Stimulated activated naive CD8-positive, alpha-beta T cell treated with anti-CD3 and anti-CD28 coated beads, Interleukin-15, amount 100 ng/mL, for 72 hours (primary cell): ENCODE results near the gene DNAJC30.
"Not testable (repeated sequence)": the region's sequence is repeated elsewhere in the genome, so short reads cannot be mapped to it uniquely, and the experiment has no call there.

Experiments used
- ATAC-seq: fragments of 150-1000 bp; cut with Tn5 transposase; 2 replicates; pipeline ENCODE4 v1.10.0; 2021; ENCODE audit warnings: mild to moderate bottlenecking, moderate library complexity
- DNase-seq, 2 donors: peaks; one replicate each; pipeline ENCODE4 v3.0.0; 2021 to 2022
- H3K27ac Mint-ChIP-seq, 2 donors: one replicate each; pipeline ENCODE4 v1.8.0; 2022; ENCODE audit warnings: mild to moderate bottlenecking in 2 of 2, mixed read lengths in 2 of 2, moderate library complexity in 2 of 2
- H3K27me3 Mint-ChIP-seq: one replicate; pipeline ENCODE4 v1.8.0; 2022; ENCODE audit warnings: mixed read lengths
- H3K4me1 Mint-ChIP-seq: one replicate; pipeline ENCODE4 v1.8.0; 2022; ENCODE audit warnings: mild to moderate bottlenecking, mixed read lengths
- H3K4me3 Mint-ChIP-seq, 2 donors: one replicate each; pipeline ENCODE4 v1.8.0; 2022; ENCODE audit warnings: mild to moderate bottlenecking in 2 of 2, mixed read lengths in 2 of 2, moderate library complexity in 1 of 2
- H3K9me3 Mint-ChIP-seq, 2 donors: one replicate each; pipeline ENCODE4 v1.8.0; 2022; ENCODE audit warnings: mixed read lengths in 2 of 2

The DNAJC30 gene

DNA sequence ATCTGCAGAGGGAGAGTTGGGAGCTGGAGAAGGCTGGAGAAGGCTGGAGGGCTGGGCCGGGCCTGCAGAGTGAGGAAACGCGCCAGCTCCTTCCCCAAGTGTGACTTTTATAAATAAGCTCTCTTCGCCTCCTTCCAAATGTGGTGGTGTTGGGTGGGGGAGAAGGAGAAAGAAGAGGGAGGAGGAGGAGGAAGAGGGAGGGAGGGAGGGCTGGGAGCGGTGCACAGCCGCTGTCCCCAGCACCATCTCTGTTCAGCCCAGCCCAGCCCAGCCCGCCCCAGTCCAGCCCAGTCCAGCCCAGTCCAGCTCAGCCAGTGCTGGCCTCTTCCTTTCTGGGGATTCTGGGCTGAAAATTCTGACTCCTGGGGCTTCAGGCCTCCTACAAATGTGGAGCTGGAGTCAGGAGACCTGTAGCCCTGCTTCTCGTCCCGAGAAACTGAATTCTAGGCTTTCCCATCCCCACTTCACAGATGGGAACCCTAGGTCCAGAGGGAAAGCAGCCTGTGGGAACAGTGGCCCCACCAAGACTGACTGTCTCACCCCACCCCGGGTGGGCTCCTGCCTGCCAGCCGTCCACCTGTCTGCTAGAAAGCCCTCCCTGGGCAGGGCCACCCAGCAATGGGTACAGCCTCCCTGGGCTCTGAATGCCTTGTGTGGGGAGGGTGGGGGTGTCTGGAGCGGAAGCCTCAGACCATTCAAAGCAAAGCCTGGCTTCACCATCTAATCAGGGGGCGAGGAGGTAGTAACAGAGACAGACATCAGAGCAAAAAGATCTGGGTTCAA is 34.0 kb upstream of the DNAJC30 start:
- H3K9me3 Mint-ChIP-seq = no peaks in the 10 kb centered on the region
- H3K4me3 Mint-ChIP-seq = peak overlapping the region; percentile 80 to 86
- H3K27me3 Mint-ChIP-seq = peaks cover 19% of the 10 kb centered on the region
- no peak for DNase-seq
- H3K4me1 Mint-ChIP-seq = peaks cover 49% of the 10 kb centered on the region
- peak overlapping the region; percentile 36 to 60 for H3K27ac Mint-ChIP-seq
- ATAC-seq = peak; percentile 24

DNA sequence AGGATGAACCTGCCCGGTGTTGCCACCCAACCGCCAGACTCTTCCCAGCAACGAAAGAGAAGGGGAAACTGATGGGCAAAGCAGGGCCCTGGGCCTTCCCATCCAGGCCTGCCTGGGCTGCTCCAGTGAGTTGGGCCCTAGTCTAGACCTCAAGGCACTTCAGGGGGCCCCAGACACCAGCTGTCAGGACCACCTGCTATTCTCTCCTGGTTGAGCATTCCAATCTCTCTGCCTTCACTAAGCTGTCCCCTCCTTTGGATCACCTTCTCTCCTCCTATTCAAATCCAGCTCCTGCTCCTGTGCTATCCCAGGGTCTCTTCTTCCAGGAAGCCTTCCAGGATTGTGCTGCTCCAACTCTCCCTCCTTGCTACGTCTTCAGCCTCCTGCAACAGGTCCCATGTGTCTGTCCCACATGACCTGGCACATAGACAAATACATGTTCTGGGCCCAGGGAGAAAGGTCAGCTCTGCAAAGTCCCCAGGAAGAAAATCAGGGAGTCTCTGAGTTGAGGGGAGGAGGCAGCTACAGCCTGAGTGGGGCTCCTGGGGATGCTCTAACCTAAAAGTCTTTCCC is 33.2 kb upstream of the DNAJC30 start:
- no peaks in the 10 kb centered on the region for H3K9me3 Mint-ChIP-seq
- DNase-seq (no peak), ATAC-seq (no peak)
- H3K4me1 Mint-ChIP-seq = peaks cover 49% of the 10 kb centered on the region
- H3K4me3 Mint-ChIP-seq = no peak overlapping the region
- H3K27ac Mint-ChIP-seq = peak overlapping the region in 1 of 2 donors; percentile 79
- H3K27me3 Mint-ChIP-seq = peaks cover 17% of the 10 kb centered on the region

DNA sequence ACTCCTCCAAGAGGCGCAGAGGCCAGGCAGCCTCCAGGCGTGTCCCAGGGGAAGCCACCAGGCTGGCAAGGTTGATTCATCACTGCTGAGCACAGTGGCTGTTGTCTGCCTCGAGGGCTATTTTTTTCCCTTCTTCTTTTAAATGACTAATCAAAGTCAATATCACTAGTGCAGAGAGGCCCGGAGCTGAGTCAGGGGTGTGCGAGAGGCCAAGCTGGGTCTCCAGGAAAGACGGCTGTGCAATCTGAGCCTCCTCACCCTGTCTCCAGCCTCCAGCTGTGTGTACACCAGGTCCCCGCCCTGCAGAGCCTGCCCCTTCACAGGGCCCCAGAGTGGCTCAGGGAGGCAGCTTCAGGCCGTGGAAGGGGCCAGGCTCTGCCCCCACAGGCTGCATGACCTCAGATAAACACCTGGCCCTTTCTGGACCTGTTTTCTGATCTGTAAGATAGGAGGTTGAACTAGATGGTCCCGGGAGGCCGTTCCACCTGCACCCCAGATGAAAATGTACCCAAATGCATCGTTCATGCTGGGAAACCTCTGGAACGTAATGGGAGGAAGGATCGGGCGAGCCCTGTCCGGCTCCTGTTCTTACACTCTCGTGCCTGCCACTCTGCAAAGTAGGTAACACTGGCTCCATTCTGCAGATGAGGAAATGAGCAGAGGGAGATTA is 32.5 kb upstream of the DNAJC30 start:
- Mint-ChIP-seq H3K4me3 (no peak overlapping the region), H3K9me3 (no peaks in the 10 kb centered on the region), H3K27ac (no peak overlapping the region), H3K27me3 (peaks cover 11% of the 10 kb centered on the region), H3K4me1 (peaks cover 49% of the 10 kb centered on the region)
- DNase-seq (peak in 1 of 2 donors; percentile 36), ATAC-seq (peak; percentile 31)

DNA sequence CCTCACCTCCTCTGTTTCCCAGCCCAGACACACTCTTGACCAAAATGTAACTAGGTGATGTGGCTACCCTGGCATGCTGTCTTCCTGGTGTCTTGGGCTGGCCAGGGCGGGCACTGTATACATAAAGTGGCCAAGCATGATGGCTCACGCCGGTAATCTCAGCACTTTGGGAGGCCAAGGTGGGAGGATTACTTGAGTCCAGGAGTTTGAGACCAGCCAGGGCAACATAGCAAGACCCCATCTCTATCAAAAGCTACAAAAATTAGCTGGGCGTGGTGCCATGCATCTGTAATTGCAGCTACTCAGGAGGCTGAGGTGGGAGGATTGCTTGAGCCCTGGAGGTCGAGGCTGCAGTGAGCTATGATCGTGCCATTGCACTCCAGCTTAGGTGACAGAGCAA is 30.1 kb upstream of the DNAJC30 start:
- H3K4me1 Mint-ChIP-seq = peaks cover 37% of the 10 kb centered on the region
- not testable (repeated sequence) for H3K4me3 Mint-ChIP-seq, ATAC-seq, H3K27me3 Mint-ChIP-seq, H3K27ac Mint-ChIP-seq, DNase-seq, H3K9me3 Mint-ChIP-seq

DNA sequence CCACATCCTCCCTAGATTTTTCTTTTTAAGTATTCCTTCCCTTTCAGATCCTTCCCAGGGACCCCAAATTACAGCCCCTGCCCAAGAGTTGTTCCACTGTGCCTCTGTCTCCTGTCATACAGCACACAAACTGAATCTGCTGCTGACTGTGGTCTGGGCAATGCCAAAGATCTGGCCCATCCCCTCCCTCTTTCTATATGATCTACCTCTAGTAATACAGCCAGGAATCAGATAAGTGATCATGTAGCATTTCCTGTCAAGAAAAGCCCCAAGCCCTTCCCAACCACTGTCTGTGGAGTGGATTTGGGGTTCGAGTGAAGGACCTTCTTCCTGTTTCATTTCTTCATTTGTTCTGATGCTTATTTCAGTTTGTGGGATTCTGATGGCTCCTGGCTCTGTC is 29.5 kb upstream of the DNAJC30 start:
- Mint-ChIP-seq H3K4me3 (no peak overlapping the region), H3K27me3 (no peaks in the 10 kb centered on the region), H3K4me1 (peaks cover 31% of the 10 kb centered on the region), H3K27ac (no peak overlapping the region), H3K9me3 (no peaks in the 10 kb centered on the region)
- no peak for ATAC-seq
- no peak for DNase-seq

DNA sequence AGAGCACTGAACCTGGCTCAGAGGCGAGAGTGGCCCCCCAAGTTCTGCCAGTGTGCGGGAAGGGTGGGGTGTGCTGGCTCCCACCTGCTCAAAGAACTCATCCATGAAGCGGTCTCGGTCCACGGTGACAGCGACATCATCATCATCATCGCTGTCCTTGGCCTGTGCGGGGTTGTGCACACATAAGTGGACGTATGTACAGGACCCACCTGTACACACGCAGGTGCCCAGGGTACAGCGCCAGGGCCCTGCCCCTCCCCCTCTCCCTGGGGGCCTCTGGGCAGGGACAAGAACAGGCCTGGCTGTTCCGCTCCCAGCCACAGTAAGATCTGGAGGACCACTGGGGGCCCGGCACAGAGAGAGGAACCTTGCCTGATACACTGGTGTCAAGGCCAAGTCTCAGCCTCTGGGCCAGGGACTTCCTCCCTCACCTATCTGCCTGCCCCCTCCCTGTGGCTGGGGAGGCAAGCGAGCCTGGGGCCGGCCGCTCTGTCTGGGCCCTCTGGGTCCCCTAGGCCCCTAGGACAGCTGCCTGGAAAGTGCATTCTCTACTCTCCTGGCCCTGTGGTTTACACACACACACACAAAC is 25.8 kb upstream of the DNAJC30 start:
- no peaks in the 10 kb centered on the region for H3K9me3 Mint-ChIP-seq
- DNase-seq = no peak
- H3K27ac Mint-ChIP-seq = no peak overlapping the region
- ATAC-seq = peak; percentile 3
- H3K27me3 Mint-ChIP-seq = no peaks in the 10 kb centered on the region
- peaks cover 25% of the 10 kb centered on the region for H3K4me1 Mint-ChIP-seq
- no peak overlapping the region for H3K4me3 Mint-ChIP-seq

DNA sequence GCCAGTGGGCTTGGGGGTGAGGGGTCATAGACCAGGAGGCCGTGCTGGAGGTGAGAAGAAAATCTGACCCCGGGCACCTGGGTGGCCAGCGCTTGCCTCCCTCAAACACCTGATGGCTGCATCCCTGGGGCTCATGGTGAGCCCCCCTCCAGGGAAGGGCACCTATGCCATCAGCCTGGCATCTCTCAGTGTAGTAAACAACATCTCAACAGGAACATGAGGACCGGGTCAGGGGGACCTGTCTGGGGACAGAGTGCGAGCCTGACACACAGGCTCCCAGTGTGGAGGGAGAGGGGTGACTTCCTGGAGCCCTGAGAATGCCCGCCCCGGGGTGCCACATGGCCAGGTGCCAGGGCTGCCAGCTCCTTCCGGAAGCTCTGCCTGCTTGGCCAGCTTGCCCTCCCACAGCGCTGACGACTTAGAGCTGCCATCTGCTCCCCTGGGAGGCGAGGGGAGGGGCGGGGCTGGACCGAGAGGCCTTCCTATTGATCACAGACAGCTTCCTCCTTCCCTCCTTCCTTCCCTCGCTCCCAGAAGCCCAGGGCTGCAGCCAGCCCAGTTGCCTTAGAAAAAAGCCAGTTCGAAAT is 23.9 kb upstream of the DNAJC30 start:
- DNase-seq (peak in 1 of 2 donors; percentile 27), ATAC-seq (peak; percentile 24)
- H3K4me1 Mint-ChIP-seq = peaks cover 26% of the 10 kb centered on the region
- H3K9me3 Mint-ChIP-seq = no peaks in the 10 kb centered on the region
- H3K27me3 Mint-ChIP-seq = no peaks in the 10 kb centered on the region
- H3K27ac Mint-ChIP-seq = peak overlapping the region in 1 of 2 donors; percentile 21
- H3K4me3 Mint-ChIP-seq = no peak overlapping the region

DNA sequence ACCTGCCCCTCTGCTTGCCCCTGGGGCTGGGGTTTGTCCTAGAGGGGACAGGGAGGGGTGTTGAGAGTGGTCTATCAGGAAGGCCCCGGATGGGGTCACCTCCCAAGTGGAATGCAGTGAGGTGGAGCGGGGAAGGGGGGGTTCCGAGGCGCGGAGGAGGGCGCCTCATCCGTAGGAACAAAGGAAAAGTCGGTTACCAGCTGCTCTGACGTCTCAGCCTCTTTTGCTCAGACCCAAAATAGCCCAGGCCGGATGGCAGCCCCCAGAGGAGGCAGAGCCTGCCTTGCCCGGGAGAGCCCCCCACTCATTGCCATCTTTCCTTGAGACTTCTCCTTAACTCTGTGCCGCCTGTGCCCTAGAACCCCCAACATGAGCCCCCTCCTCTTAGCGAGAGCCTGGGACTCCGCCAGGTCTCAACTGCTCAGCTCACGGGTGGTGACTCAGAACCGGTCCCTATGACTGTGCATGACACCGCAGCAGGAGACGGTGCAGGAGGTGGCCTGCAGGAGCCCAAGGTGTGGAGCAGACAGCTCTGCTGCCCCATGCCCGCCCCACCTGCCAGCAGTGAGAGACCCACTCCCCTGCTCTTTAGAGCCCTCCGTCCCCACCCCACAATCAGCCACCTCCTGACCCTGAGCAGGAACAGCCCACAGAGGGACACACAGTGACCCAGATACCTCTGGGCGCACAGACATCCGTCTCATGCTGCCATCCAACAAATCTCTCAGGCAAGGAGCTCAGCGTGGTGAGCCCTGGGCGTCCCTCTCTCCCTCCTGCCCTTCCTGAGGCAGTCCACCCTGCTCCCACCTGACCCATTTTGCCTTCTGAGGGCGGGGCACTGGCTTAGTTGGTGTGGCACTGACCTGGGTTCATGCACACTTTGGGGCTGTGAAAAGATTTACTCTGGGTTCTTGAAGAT is 23.1 kb upstream of the DNAJC30 start:
- Mint-ChIP-seq H3K27ac (no peak overlapping the region), H3K9me3 (no peaks in the 10 kb centered on the region), H3K27me3 (no peaks in the 10 kb centered on the region), H3K4me3 (no peak overlapping the region), H3K4me1 (peaks cover 32% of the 10 kb centered on the region)
- ATAC-seq = peak; percentile 67
- no peak for DNase-seq

DNA sequence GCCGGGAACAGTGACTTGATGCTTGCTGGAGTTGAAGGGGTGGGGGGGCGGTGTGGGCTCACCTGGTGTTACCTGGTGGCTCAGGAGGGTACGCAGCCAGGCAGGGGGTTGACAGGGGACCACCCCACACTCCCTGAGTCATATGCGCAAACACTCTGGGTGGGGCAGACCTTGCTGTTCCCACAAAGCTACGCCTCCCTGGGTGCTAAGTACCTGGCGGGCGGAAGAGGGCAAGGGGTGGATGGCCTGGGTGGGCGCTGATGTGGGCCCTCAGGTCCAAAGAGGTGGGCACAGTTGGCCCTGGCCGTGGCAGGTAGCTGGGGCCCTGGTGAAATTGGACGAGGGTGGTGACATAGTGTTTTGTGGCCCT is 22.3 kb upstream of the DNAJC30 start:
- H3K4me1 Mint-ChIP-seq = peaks cover 32% of the 10 kb centered on the region
- ATAC-seq (no peak), DNase-seq (no peak)
- no peaks in the 10 kb centered on the region for H3K27me3 Mint-ChIP-seq
- H3K4me3 Mint-ChIP-seq = no peak overlapping the region
- peak overlapping the region in 1 of 2 donors; percentile 27 for H3K27ac Mint-ChIP-seq
- H3K9me3 Mint-ChIP-seq = no peaks in the 10 kb centered on the region

DNA sequence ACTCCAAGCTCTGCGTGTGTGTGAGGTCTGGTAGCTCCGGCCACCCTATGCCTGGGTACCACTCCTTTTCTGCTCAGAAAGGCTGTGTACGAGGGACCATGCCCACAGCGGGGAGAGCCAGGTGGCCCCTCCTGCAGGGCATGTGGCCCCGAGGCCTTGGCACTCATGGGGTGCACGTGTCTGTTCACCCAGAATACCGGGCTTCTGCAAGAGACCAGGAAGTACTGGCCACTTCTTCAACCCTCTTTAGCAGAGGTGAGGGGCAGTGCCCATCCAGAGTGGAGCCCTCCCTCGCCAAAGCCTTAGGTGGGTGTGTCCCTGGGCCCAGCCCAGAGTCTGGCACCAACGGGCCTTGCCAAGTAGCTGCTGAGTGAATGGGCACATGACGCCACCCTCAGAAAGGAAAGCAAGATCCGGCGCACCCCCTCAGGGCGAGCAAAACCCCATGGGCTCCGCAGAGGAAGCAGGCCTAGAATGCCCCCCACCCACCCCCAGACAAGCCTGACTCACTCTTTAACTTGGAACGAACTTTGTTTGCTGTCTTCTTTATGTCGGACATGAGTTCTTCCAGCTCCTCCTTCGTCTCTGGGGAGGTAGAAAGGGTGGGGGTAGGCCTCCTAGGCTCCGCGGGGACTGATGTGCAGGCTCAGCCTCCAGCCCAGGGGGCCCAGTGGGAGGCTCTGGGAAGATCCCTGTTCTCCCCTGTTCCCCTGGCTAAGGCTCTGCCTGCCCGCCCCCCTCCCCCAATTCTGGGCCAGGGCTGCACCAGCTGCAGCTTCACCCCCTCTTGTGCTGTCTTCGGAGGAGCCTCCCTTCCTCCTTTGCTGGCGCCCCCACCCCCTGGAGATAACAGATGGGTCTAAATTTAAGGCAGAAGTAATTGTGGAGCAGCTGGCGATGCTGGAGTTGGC is 21.6 kb upstream of the DNAJC30 start:
- ATAC-seq (no peak), DNase-seq (no peak)
- Mint-ChIP-seq H3K4me1 (peaks cover 32% of the 10 kb centered on the region), H3K27ac (no peak overlapping the region), H3K27me3 (no peaks in the 10 kb centered on the region), H3K4me3 (no peak overlapping the region), H3K9me3 (no peaks in the 10 kb centered on the region)

DNA sequence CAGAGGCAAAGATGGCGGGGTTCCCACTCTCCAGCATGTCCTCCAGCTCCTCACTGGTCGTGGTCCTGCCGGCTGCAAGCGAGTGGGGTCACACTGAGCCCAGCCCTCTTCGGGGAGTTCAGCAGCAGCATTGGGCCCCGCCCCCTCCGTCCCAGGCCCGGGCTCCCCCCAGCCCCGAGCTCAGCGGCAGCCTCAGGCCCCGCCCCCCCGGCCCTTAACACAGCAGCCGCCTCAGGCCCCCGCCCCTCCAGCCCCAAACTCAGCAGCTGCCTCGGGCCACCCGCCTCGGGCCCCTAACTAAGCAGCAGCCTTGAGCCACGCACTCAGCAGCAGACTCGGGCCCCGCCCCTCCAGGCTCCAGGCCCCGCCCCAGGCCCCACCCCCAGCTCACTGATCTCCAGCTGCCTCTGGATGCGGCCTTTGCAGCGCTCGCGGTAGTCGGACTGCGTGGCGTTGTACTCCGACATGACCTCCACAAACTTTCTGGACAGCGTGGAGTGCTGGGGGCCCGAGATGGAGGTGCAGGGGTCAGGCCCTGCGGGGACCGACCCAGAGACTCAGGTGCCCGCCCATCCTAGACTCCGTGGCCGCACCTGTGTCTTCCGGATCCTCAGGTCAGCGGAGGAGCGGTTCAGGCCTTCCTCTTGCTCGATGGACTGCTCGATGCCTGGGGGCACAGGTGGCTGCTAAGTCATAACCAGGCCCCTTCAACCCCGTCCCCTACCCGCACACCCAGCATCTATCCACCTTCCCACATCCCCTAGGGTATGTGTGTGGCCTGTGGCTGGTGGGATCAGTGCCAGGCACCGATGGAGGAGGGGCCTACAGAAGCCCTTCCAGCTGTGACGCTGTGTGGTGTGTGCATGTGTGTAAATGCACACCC is 20.7 kb upstream of the DNAJC30 start:
- Mint-ChIP-seq H3K27ac (no peak overlapping the region), H3K27me3 (no peaks in the 10 kb centered on the region), H3K9me3 (no peaks in the 10 kb centered on the region), H3K4me3 (peak overlapping the region; percentile 12 to 13), H3K4me1 (peaks cover 32% of the 10 kb centered on the region)
- no peak for DNase-seq
- peak; percentile 56 for ATAC-seq

DNA sequence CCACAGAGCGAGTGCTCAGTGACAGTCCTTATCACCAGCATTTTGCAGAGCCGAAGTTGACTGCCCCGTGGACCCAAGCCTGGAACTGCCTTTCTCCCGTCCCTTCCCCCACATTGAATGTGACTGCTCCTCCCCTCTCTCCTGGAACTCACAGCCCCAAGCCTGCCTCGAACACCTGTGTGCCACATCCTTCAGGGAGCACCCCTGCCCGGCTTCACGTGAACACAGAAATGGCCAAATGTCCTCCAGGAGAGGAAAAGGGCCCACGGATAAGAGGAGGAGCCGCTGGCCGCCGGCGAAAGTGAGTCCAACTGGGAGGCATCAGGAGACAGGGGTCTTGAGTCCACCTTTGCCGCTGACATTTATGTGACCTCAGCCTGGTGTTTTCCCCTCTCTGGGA is 20.0 kb upstream of the DNAJC30 start:
- H3K4me1 Mint-ChIP-seq = peaks cover 32% of the 10 kb centered on the region
- no peak for DNase-seq
- no peaks in the 10 kb centered on the region for H3K27me3 Mint-ChIP-seq
- H3K4me3 Mint-ChIP-seq = no peak overlapping the region
- no peak for ATAC-seq
- no peak overlapping the region for H3K27ac Mint-ChIP-seq
- no peaks in the 10 kb centered on the region for H3K9me3 Mint-ChIP-seq

DNA sequence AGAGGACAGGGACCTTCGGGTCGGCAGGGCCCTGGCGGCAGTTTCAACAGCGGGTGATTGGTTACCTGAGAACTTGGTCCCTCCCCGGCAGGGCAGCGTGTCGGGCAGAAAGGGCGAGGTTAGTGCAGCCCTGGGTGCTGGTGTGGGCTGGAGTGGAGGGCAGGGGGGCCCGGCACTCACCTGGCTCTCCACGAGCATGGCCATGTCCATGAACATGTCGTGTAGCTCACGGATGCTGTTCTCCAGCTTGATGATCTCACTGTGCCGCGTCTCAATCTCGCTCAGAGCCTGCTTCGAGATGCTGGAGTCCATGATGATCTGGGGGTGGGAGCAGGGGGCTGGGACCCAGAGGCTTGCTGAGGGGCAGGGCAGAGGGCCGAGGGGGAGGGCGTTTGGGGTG is 19.4 kb upstream of the DNAJC30 start:
- ATAC-seq (no peak), DNase-seq (no peak)
- Mint-ChIP-seq H3K4me3 (no peak overlapping the region), H3K9me3 (no peaks in the 10 kb centered on the region), H3K27ac (no peak overlapping the region), H3K4me1 (peaks cover 32% of the 10 kb centered on the region), H3K27me3 (no peaks in the 10 kb centered on the region)
